HG03066 (cell line): ENCODE measurements around the gene GPR146.
"Not testable (repeated sequence)": the region's sequence is repeated elsewhere in the genome, so short reads cannot be mapped to it uniquely, and the experiment has no call there.

Experiments
- ATAC-seq: cut with Tn5 transposase; IDR thresholded peaks from one replicate; pipeline ENCODE4 v1.9.1; 2021; ENCODE audit warnings: low read depth; ENCODE audit not compliant: unreplicated experiment

The GPR146 gene

GRCh38 chr7:1044189-1045068 is at the start of gene GPR146:
GPR146 (plus strand) TSS chr7:1044546; CDS start chr7:1057516, 12,970 bp downstream.
- peak; percentile 85 for ATAC-seq

GRCh38 chr7:994592-995308 is 49.6 kb upstream of the GPR146 start:
- no peak for ATAC-seq

- ATAC-seq: no peak
Measured at GRCh38 chr7:995571-995970, 48.8 kb upstream of the GPR146 start.

GRCh38 chr7:996079-996872 is 48.1 kb upstream of the GPR146 start:
- ATAC-seq: no peak

GRCh38 chr7:997404-998395 is 46.6 kb upstream of the GPR146 start:
- no peak for ATAC-seq

GRCh38 chr7:999149-999879 is 45.0 kb upstream of the GPR146 start:
- ATAC-seq: no peak

GRCh38 chr7:999941-1000935 is 44.1 kb upstream of the GPR146 start:
- no peak for ATAC-seq

- ATAC-seq: not testable (repeated sequence)
Measured at GRCh38 chr7:1001069-1001770, 43.1 kb upstream of the GPR146 start.

- not testable (repeated sequence) for ATAC-seq
Measured at GRCh38 chr7:1002026-1002425, 42.3 kb upstream of the GPR146 start.

GRCh38 chr7:1002445-1002844 is 41.9 kb upstream of the GPR146 start:
- not testable (repeated sequence) for ATAC-seq

- ATAC-seq: no peak
Measured at GRCh38 chr7:1004018-1004852, 40.1 kb upstream of the GPR146 start.

GRCh38 chr7:1005303-1005702 is 39.0 kb upstream of the GPR146 start:
- ATAC-seq: no peak

GRCh38 chr7:1007901-1008300 is 36.4 kb upstream of the GPR146 start:
- ATAC-seq: no peak

- ATAC-seq: no peak
Measured at GRCh38 chr7:1008733-1009363, 35.5 kb upstream of the GPR146 start.

GRCh38 chr7:1009747-1010146 is 34.6 kb upstream of the GPR146 start:
- no peak for ATAC-seq

- ATAC-seq: no peak
Measured at GRCh38 chr7:1010226-1010625, 34.1 kb upstream of the GPR146 start.
